Measurements from ENCODE around the gene ATP6V0E2.
"Not testable (repeated sequence)": the region's sequence is repeated elsewhere in the genome, so short reads cannot be mapped to it uniquely, and the experiment has no call there.

- TF ChIP-seq CTCF (conservative IDR thresholded peaks at IDR 0.05); EZH2 (IDR thresholded peaks at IDR 0.05; ENCODE audit: low read depth): not testable (repeated sequence)
Measured at GRCh38 chr7:149907776-149908376, 34.1 kb downstream of the ATP6V0E2 start.
